Activated CD4-positive, alpha-beta T cell treated with anti-CD3 and anti-CD28 coated beads, Interleukin-2, amount 50 U/mL, for 48 hours (primary cell): ENCODE measurements around the gene NRARP.
A peak's percentile ranks its signal among the peaks of the same experiment; 100 is the strongest.

Experiments used
- DNase-seq, 2 experiments: peaks; one replicate each; pipeline ENCODE4 v3.0.0-alpha.2; 2020

NRARP gene

DNA sequence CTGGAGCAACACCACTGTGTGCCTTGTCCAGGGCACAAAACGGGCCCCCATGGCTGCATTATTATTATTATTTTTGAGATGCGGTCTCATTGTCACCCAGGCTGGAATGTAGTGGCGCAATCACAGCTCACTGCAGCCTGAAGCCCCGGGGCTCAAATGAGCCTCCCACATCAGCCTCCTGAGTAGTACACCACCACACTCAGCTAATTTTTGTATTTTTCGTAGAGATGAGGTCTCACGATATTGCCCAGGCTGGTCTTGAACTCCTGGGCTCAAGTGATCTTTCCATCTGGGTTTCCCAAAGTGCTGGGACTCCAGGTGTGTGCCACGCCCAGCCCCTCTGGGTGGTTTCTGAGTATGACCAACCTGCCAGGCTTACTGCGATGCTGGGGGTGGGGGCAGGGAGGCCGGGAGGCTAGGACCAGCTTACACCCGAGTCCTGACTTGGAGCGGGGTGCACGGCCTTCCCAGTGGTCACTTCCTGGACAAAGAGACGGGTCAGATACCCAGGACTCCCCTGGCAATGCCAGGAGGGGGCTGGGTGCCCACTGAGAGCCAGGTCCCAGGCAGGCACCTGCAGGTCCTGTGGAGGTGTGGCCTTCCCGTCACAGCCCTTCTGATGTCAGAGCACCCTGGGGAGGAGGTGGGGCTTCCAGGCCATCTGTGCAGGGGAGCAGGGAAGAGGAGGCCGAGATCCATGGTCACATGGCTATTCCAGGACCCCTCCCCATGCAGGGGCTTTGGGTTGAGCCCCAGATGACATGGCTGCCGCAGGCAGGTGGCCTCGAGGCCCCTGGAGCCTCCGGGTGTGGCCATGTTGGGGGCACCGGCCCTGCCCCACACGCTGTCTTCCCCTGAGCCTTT, 8.3 kb upstream of the NRARP start:
- DNase-seq, result no peak

DNA sequence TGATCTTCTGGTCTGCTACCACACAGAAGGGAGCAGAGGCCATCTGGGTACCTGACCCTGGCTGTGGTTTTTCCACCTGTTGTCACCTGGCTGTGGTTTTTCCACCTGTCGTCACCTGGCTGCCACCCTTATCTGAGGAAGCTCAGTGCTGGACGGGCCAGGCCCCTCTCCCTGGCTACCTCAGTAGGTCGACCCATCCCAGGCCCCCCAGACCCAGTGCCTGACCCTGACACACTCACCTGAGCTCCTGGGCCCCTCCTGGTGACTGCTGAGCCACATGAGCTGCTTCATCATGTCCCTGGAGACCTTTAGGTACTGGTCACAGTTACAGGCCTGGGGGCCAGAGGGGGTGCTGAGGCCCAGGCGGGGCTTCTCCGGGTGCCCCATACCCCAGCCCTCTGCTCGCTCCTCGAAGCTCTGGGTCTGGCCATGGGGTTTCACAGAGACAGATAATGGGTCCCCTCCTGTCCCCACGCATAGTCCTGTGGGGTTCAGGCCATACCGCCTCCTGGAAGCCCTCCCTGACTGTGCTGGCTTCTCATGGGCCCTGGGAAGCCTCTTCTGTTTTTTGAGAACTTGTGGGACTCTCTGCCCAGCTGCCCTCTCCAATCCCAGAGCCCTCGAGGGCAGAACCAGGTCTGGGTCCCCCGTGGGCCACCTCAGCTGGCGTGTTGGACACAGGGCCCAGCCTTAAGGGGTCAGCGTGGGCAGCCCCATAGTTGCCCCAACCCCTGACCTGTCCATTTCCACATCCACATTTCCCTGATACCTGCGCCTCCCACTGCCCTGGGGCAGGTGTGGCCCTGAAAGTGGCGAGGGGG, 7.5 kb upstream of the NRARP start:
- no peak for DNase-seq

DNA sequence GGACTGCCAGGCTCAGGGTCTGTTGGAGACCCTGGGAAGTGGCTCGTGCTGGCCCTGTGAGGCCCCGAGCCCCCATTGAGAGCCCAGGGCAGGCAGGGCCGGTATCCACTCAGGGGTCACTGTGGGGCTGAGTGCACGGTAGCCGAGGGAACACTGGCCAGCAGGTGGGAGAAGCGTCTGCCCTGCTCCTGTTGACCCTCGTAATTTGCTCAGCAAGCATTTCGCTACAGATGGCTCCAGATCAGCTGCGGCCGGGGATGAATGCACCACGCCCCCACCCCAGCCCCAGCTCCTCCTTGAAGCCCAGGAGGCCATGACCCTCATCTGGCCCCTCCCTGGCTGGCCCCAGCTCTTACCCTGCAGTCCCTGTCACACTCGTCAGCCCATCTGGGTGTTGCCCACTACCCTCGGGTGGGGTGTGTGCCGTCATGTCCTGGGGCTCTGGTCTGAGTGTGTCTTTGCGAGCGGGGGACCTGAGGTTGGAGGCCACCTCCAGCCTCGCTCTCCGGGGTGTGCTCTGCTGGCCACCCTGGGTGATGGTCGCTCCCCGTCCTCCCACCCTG, 6.1 kb upstream of the NRARP start:
- DNase-seq, result no peak

DNA sequence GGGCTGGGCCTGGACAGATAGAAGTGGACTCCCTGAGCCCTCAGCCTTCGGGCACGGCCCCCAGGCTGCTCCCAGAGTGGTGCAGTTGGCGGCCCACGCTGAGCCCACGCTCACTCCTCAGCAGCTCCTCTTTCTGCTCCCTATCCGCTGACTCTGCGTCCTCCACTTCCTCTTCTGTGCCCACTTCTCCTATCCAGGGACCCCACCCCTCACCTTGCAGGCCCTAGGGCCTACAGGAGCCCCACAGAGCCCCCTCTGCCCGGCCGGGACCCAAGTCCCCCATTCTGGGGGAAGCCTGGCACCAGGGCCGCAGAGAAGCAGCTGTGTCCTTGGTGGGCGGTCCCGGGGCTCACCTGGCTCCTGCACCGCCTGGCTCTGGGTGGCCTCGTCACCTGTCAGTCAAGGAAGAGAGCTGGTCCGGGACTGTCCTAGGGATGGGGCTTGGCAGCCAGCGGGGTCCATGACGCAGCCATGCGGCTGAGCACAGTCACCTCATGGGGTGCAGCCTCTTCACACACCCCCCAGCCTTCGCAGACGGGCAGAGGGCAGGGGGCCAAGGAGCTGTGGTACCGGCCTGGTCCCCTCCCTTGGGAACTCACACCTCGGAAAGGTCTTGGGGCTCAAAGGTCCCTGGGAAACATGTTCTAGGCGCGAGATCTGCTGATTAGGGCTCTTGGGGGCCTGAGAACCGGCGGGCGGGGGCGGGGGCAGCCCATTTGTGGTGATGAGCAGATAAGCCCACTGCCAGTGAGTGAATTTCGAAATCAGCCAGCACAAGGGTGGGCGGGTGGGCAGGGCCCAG, 5.4 kb upstream of the NRARP start:
- DNase-seq, result no peak

DNA sequence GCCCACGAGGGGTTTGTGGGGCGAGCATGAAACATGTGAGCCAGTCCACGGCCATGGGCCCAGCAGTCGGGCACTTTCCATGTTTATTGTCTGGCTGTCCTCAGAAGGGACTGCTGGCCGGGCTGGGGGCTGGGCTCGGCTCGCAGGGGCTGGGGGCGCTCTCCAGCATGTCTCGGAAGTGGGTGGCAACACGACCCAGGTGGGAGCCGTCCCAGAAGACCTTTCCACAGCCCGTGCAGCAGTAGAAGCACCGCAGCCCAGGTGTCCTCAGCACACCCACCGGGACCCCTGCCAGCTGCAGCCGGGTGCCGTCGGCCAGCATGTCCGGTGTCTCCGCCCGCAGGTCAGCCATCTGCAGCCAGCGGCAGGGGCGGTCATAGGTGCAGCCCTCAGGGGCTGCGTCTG, 4.8 kb upstream of the NRARP start:
- DNase-seq, result no peak

DNA sequence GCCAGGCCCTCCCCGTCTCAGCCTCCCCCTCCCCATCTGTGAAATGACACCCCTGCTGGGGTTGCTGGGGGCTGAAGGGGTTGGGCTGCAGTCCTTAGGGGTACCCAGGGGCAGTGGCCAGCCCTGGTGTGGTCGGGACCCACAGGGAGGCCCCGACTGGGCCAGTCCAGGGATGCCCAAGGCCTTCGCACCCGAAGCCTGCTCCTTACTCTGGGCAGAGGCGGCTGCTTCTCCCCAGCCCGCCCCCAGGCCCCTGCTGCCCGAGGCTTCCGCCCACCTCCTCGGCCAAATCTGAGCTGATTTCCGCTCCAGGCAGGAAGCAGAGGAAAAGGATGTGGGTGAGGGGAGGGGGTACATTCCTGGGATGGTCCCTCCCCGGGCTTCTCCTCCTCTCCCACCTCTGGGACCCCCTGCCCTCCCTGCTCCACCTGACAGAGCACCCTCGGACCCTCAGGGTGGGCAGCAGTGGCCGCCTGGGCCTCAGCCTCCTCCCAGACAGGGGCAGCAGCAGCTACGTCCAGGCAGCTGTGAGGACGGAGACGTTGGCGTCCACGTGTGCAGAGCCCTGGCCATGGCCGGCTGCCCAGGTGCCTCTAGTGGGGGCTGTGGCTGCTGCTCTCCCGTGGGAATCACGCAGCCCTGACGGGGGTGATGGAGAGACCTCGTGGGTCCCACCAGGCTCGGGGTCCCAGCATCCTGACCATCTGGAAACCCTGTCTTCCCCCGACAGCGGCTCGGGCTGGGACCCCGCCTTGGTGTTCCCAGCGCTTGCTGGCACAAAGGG, 4.2 kb upstream of the NRARP start:
- DNase-seq, result no peak

DNA sequence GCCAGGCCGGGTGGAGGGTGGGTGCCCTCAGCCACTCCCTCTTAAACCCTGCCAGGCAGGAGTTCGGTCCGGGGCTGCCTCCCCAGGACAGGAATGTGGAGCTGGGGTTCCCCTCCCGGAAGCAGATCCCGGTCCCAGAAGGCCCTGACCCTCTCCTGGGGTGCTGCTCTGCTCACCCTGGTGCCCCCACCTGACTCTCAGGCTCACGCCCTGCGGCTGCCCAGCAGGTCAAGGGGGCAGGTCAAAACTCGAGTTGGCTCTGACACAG, 3.7 kb upstream of the NRARP start:
- DNase-seq, result no peak

DNA sequence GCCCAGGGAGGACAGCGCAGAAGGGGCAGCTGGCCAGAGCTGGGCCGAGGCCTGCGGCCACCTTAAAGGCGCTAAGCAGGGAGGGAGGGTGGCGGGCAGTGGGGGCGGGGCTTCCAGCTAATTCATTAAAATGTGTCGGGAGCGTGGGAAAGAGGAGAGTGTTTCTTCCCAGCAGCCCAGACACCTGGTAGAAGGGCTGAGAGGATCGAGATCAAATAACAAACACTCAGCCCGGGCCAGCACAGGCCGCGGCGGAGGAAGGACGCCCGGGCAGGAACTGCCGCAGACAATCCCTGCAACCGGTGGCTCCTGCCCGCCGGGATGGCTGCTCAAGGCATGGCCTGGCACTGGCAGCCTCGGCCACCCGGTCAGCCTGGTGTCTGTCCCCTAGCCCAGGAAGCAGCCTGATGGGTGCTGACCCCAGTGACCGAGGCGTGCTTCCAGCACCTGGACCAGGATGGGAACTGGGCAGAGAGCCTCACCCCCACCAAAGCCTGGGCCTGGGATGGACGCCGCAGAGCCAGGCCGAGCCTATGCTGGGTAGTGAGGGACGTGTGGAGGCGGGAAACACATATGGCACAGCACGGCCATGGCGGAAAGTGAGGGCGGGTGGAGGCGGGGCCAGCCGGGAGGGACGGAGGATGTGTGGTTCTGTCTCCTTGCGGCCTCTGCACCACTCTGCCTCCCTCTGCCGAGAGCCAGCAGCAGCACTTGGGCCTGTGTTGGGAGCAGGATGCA, 3.2 kb upstream of the NRARP start:
- DNase-seq, result peak; percentile 78 to 82

DNA sequence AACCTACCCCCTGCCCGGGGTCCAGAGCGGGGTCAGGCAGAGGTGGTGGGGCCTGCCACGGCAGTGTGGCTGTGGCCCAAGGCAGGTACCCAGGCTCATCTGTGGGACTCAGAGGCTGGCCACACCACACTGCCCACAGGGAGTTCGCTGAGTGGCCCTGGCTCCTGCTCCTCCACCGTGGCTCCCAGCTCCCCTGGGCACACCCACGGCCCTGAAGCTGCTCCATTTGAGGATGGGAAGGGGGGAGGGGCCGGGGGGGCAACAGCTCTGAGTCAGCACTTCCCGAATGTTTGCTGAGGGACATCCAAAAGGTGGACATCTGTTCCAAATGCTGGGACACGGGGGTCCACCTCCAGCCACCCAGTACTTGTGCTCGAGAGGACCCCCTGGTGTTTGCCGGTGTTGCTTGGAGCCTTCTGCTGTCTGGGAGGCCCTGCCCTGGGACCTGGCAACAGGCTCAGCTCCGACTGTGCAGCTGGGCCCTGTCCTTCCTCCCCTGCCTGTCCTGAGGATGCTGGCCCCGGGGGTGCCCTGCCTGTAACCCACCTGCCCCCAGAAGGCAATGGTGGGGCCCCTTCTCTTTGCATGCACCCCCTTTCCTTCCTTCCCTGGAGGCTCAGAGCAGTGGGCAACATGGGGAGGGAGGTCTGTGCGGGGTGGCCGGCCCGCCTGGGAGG, 2.5 kb upstream of the NRARP start:
- no peak for DNase-seq

DNA sequence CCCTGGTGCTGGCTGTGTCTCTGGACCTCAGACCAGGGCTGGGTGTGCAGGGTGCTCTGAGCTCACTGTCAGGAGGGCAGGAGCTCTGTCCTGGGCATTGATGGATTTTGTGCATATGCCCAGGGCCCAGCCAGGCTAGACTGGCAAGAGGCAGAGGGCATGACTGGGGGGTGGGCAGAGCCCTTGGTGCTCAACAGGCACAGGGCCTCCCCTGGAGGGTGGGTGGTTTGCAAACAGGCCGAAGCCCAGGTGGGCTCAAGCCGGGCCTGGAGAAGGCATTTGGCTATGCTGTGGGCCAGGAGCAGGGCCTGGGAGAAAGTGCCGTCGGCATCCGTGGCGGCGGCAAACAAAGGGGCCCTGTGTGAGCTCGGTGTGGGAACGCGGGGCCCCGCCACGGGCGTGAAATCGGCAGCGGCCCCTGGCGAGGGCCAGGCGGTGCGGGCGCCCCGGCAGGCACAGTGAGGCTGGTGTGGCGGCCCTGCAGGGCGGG, 1.9 kb upstream of the NRARP start:
- no peak for DNase-seq

DNA sequence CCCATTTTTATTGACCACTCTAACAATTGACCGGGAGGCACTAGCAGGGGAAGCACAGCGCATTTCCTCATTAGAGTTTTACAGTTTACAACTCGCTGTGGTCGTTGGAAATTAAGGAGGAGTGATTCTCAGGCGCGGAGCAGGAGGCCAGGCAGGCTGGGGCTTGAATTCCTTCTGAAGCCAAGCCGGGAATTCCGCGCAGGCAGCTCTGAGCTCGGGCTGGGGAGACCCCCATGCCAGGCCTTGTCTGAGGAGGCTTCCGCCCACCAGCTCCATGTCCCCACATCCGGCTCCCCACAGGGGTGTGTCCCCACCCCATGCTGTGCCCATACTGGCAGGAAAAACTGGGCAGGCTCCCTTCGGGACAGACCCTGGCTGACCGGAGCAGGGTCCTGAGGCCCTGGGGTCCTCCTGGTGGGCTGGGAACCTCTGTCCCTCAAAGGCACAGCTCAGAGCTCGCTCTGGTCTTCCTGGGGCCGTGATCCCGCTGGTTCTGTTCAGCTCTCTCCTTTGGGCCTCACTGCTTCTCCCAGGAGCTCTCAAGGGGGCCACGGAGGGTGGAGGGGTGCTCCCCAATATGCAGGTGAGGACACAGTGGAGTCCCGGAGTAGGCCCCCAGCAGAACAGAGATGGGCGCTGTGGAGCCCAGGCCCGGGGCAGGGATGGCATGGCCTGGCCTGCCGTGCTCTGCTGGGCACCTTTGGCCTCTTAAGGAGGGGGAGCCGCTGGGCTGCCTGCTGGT, 1.3 kb upstream of the NRARP start:
- DNase-seq, result no peak

DNA sequence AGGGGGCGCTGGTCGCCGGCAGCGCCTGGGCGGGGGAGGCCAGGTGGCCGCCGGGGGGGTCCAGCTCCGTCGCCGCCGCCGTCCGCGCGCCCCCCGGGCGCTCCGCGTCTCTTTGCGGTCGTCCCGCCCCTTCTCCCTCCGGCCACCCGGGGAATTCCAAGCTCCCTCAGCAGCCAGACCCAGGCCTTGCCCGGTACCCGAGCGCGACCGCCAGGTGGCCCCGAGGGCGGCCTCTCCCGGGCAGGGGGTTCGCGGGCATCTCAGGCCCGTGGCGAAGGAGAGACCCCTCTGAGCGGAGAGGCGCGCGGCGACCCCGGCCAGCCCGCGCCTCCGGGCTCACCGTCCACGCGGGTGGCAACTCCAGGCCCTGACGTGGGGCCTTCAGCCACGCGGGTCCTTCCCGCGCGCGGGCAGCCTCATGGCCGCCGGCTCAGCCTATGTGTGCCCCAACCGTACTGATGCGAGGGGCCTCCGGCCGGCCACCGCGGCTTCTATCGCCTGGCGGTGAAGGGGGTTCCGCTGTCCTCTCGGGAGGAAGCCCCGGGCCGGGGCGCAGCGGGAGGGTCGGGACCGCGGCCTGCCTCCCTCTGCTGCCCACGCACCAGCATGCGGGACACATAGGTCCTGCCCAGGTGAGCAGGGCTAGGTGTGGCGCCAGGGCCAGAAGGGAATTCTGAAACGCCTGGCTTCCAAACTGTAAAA, 529 bp upstream of the NRARP start:
- no peak for DNase-seq

DNA sequence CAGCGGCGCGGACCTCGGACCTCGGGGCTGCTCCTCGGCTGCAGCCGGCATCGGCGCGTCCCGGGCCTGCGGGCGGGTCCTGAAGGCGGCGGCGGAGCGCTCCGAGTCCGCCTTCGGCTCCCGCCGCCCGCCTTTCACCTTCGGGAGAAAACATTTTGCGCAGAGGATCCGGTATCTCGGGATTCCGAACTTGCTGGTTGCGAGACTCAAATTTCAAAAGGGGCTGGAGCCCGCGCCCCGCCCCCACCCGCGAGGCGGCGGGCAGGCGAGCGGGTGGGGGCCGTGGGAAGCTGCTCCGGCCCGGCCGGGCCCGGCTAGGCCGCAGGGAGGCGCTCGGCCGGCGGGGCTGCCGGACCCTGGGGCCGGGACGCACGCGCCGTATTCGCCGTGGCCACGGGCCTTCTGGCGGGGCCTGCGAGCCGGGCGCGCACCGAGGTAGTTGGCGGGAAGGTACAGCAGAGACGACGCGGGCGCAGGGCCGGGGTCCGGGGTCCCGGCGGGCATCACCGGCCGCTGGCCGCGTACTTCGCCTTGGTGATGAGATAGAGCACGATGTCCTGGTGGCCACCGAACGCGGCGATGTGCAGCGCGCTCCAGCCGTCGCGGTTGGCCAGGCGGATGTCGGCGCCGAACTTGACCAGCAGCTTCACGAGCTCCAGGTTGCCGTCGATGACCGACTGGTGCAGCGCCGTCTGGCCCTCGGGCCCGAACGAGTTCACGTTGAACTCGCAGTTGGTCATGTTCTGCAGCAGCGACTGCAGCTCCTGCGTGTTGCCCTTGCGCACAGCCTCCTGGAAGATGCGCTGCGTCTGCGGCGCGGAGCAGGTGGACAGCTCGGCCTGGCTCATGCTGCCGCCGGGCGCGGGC, 757 bp downstream of the NRARP start:
- peak in 1 of 2 experiments; percentile 51 for DNase-seq

DNA sequence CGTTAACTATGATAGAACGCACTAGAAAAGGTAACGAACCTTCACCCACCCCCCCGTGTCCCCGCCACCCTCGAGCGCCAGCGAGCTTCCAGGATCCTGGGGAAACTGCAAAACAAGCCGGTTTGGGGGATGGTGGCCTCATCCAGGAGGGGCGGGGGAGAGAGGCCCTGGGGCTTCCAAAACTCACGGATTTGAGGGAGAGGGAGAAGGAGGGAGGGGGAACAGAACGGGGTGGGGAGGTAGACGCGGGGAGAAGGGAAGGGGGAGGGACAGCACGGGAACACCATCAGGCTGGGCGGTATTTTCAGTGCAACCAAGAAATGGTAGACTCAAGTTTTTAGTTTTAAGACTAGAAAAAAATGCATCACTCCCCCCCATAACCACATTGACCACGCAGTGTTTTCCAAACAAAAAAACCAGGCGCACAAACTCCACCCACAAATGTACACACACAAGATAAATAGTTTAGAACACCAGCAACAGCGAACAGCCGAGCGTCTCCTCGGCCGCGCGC, 1.4 kb downstream of the NRARP start:
- DNase-seq, result no peak

DNA sequence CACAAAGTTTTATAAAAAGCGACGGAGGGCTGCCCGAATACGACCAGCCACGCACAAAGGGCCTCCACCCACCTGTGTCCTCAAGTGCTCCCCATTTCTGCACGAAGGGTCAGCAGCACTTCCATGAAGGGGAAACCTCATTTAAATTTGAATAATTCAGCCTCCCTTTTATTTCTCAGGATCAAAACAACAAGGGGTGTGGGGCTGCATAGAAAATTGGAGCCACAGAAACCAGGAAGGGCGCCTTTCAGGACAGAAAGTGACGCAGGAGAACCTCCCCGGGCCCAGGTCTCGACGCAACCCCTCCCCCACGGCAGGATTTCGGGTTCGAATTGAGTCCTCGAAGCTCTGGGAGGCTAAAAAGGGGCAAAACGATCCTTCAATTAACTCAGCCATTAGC, 2.1 kb downstream of the NRARP start:
- DNase-seq, result no peak

DNA sequence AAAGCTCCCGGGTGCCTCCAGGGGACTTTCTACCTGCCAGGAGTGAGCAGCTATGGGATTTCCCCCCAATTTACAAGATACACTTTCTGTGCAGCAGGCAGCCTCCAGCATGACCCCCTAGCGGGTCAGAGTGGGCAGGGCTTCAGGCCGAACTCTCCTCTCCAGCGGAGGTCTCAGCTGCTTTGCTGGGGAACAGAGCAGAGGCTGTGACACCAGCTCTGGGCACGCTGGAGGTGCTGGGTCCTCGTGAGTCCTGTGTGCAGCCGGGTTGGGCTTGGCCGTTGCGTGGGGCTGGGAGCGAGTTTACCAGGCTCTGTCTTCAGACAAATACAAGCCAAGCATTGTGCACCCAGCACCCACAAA, 2.9 kb downstream of the NRARP start:
- DNase-seq, result no peak

DNA sequence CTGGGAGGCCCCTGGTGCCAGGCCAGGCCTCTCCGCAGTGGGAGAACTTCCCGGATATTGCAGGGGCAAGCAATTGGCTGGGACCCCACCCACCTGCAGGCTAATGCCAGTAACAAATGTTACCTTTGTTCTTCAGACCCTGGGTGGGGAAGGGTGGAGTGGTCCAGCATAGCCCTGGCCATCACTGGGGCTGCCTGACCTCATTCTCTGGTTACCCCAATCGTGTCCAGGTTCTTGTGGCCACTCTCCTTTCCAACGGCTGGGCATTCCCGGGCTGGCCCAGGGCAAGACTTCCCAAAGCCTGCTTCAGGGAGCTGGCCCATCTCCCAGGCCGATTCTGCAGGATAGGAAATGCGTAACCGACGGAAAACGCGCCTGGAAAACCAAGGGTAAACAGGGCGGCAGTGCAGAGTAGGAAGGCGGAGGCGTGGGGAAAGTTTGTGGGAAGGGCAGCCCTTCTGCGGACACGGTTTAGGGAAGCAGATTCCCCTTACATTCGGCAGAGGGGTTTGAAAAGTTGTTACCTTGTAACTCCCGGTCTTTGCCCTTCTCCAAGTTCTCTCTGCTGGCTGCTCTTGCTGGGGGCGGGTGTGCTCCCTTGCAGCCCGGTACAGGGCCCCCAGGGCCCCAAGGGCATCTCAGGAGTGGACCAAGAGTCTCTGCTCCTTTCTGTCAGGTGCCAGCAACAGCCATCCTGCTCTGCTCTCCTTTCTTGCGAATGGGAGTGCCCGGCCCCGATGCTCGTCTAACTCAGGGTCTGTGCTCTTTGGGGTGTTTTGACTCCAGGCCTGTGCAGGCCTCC, 3.5 kb downstream of the NRARP start:
- DNase-seq, result no peak

DNA sequence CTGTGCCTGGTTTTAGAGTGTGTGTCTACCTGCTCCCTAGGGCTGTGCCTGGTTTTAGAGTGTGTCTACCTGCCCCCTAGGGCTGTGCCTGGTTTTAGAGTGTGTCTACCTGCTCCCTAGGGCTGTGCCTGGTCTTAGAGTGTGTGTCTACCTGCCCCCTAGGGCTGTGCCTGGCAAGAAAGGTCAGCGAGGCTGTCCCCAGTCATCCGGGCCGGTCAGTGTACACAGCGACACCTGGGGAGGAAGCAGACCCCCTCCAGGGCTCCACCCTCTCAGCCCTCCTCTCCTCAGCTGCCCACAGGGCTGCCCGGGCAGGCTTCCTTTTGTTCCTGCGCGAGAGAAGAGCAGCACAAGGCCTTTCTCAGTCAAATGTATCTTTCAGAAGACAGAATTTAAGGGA, 4.1 kb downstream of the NRARP start:
- no peak for DNase-seq
